CD4-positive, alpha-beta T cell treated with Interleukin-15 for 4 hours (primary cell): Measurements from ENCODE around the gene ZNF521.

ENCODE experiments used
- DNase-seq: peaks from one replicate; pipeline ENCODE4 v3.0.0-alpha.2; 2020; ENCODE audit warnings: low spot score

The ZNF521 gene

DNA sequence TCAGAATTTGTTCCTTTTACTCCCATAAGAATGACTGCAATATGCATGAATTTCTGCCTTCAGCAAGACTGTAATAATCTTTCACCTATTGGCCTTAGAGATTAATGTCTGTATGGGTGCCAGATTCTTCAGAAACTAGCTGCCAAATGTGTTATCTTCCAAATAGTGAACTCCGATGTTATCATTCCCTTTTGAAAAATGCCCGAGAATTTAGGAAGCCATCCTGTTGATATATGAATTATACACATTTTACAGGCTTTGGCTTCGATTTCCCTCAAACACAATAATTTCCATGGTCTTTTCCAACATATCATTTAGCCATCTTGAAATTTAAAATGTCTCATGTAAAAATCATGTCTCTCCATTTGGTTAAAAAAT, 101.5 kb downstream of the ZNF521 start:
- DNase-seq = no peak

GRCh38 chr18:25248755-25249154, 103.2 kb downstream of the ZNF521 start:
- DNase-seq = no peak

DNA sequence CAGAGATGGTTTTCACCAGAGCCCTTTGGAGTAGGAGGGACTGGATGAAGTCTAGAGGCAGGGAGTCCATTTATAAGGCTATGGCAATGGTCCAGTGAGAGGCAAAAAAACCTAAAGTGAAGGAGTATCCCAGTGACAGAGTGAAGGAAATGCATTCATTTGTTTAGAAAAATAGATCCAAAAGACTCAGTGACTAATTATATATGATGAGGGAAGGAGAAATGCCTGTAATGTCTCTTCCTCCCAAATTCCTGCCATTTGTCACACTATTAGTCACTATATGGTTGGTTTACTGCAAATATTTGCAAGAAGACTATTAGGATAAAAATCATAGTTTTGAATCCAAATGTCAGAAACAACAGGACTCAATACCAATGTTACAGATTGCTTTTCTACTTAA, 104.2 kb downstream of the ZNF521 start:
- no peak for DNase-seq

- DNase-seq = no peak
Observed at GRCh38 chr18:25244924-25245698, 106.9 kb downstream of the ZNF521 start.

DNA sequence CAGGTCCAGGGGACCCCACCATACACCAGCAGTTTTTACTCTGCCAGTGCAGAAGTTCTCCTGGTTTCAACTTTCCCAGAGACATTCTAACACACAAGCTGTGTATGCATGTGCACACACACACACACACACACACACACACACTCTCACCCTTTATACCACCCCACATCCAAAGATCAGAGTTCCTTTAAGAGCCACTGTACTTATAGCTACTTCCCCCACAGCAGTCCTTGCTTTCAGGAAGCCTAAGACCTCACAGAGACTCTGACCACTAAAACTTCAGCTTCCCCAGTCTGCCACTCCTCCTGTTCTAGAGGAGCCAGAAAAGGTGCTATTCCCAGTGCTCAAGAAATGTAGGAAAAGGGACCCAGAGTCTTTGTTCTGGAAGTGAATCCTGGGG, 107.8 kb downstream of the ZNF521 start:
- DNase-seq = no peak

DNA sequence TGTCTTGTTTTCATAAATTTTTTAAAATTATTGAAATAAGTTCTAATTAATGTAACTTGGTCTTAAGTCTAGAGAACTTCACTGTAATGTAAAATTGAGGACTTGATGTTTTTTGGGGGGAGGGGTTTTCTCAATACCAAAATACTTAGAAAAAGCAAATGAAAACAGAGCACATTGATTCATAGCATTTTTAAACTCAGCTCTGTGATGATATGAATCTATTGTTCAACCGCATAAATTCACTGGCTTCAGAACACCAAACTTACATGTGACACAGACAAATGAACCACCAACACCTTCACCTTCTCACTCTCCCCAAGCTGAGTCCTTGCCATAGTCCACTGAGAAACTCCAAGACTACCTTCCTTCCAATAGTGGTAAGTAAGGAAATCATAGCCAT, 108.2 kb downstream of the ZNF521 start:
- DNase-seq = no peak

DNA sequence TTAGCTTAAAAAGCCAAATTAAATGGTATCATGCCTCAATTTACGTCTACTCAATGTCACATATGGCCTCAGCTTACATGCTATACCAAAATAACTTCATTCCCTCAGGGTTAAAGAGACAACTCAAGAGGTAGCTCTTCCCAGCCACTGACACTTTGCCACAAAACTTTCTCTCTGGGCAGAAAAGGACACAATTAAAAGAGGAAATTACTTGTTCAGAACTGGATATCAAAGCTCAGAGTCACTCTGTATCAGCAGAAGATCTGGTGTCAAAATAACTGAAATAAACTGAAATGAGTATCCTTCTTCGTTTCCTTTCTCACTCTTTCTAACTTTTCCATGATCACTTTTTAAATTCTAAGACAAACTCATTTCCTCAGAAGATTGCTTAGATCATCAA, 108.7 kb downstream of the ZNF521 start:
- DNase-seq = no peak

GRCh38 chr18:25240420-25240770, 111.6 kb downstream of the ZNF521 start:
- no peak for DNase-seq

DNA sequence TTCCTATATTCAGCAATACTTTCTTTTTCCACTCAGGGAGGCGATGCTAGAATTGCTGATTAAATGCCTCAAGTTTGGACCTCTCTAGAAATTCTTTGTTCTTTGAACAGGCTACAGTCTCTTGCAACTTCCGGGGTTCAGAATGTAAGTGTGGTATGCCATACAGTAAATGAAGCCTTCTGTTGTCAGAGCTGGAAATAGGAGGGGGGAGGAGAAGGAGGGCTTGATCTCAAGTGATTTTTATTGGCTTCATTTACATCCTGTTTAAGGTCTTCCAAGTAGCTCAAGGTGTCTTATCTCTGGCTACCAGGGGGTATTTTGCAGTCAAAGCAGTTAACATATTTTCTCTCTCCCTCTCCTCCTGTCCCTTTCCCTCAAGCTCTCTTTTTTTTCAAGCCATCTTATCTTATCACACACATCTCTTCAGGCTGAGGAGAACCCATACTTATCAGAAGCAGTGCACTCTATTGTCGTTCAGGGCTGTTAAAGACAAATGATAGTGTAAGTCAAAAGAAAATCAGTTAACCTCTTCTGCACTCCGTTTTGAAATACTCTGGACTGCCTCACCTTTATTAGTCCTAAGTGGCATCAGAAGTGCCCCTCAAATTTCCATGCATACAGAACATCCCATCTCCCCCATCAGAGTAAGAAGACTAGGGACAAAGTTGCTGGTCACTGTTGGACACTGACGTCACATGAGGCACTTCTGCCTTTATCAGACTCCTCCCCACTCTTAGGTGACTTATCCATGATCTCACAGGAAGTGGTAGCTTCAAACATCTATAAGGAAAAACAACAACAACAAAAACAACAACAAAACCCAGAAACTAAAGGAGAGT, 112.2 kb downstream of the ZNF521 start:
- DNase-seq = no peak

- no peak for DNase-seq
Observed at GRCh38 chr18:25239151-25239550, 112.8 kb downstream of the ZNF521 start.

DNA sequence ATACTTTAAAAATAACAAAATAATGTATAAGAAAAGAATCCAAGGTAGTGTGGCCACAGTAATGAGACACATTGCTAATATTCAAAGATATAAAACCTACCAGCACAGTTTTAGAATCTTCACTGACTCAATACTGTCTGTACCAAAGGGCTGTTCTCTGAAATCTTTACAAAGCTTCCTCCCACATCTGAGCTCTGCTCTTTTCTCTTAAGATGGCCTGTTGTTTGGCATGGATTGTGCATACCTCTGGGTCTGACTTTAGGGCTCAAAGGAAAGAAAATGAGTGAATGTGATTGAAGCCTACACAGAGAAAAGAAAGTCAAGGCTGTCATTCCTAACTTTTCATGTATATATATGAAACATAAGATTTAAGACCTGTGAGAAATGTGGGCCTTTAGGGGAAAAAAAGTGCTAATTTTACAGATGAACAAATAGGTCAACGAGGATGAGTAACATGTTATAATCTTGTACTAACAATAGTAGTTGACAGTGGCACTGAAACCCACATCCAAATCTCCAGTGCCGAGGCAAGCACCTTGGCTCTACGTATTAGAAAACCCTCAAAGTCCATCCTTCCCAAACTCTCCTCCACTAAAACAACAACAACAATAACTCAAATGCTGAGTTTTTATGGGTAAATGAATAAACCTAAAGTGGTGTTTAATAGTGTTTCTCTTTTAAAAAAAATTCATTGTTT, 114.2 kb downstream of the ZNF521 start:
- no peak for DNase-seq

DNA sequence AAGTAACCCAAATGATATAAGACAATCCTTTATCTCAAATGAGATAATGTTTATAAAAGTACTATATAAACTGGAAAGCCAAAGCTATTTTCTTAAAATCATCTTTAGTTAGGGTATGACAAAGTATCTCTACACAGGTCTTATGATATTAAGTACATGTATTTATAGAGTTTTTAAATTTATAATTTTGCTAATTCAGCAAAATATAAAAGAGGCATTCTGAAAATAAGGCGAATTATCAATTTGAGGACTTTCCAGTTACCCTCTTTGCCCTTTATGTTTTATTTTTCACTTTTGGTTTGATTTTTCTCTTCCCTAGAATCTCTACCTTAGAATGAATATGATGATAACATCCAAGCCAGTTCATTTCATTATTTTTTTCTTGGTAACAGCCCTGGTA, 115.2 kb downstream of the ZNF521 start:
- DNase-seq = no peak

DNA sequence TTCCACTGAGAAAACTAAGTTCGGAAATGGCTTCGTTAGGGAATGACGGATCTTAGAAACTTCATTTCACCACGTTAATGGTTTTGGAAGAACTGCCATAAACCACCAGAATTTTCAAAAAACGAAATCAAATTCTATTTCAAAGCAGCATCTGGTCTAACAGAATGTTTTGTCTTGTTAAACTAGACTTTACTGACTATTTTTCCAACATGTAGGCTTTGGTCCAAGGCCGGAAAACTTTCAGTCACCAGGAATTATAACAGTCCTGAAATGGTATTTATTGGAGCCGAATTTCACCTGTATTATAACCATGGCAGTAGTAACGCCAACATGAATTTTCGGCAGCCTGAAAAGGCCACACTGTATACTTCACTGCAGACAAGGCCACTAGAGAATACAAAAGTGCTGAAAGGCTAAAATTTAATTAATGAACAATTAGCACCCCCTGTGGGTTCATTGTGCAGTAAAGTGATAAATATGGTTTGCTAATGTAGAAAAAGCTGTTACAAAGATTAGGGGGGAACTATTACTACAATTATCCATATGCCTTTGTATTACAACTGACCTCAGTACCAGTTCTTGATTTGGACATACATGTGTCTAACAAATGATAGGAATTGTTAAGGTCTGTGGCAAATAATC, 116.4 kb downstream of the ZNF521 start:
- DNase-seq = no peak

DNA sequence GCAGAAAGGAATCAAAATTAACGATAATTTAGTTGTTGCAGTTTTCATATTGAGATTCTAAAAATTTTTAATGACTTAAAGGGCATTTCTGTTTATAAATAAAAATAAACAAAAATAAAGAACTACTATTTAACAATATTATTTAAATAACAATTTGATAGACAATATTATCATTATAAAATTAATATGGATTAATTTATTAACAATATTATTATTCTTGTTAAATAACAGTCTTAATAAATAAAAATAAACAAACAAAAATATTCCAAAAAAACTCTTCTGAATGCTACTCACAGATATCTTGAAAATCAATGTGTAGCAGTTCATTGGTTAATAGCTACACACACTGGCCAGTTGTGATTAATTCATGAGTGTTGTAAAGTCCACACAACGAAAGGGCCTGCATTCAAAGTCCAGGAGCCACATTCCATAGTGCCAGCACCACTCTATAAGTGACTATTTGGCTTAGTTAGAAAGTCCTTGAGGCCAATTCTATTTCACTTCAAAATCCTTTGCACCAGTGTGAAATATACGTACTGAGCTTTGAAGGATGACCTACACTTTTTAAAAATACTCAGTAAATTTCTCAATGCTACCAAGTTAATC, 117.1 kb downstream of the ZNF521 start:
- DNase-seq = no peak

GRCh38 chr18:25234322-25234639, 117.7 kb downstream of the ZNF521 start:
- DNase-seq = no peak

GRCh38 chr18:25233528-25234321, 118.2 kb downstream of the ZNF521 start:
- DNase-seq = no peak

GRCh38 chr18:25231327-25231691, 120.7 kb downstream of the ZNF521 start:
- DNase-seq = no peak

GRCh38 chr18:25230658-25231326, 121.2 kb downstream of the ZNF521 start:
- DNase-seq = no peak

- no peak for DNase-seq
Observed at GRCh38 chr18:25229920-25230319, 122.0 kb downstream of the ZNF521 start.

- no peak for DNase-seq
Observed at GRCh38 chr18:25229081-25229480, 122.9 kb downstream of the ZNF521 start.

DNA sequence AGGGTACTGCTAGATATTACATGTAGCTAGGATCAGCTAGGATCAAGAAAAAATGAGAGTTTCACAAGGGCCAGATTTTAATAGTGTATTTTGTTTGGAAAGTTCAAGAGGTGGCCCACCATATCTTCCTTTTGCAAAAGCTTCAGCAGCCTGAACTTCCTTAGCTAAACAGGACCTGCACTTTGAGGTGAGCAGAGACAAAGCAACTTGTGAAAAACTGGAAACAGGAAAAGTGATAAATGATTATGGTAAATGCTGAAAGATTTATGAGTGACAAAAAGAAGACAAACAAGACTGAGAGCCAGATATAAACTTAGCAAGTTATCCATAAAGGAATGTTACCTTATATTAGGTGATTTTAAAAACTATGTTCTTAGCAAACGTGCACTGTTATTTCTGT, 123.6 kb downstream of the ZNF521 start:
- no peak for DNase-seq
